SK-N-SH (cell line): ENCODE data around the gene IL27RA.

Experiments used
- FOXJ3 ChIP-seq: sonication (generic); formaldehyde crosslinking; IDR thresholded peaks from 2 replicates; pipeline ENCODE4 v1.5.1; 2020; ENCODE audit warnings: mild to moderate bottlenecking, missing genetic modification reagents
- NRF1 ChIP-seq: IDR thresholded peaks from 2 replicates; pipeline ENCODE4 v1.6.1; 2012; ENCODE audit warnings: low read depth, mild to moderate bottlenecking, low read length
- TCF12 ChIP-seq: IDR thresholded peaks from 2 replicates; pipeline ENCODE4 v1.4.0; 2012
- TF ChIP-seq, protein P1 (sequence below): fragments of 200-600 bp; sonication (generic); IDR thresholded peaks from 2 replicates; pipeline ENCODE4 v1.6.1; 2017; ENCODE audit warnings: antibody characterized with exemption, mild to moderate bottlenecking, moderate library complexity

- no peak for TF ChIP-seq FOXJ3 (CRISPR knock-in tag)
- TF ChIP-seq NRF1: no peak
- no peak for TF ChIP-seq TCF12
- TF ChIP-seq, protein P1, sequence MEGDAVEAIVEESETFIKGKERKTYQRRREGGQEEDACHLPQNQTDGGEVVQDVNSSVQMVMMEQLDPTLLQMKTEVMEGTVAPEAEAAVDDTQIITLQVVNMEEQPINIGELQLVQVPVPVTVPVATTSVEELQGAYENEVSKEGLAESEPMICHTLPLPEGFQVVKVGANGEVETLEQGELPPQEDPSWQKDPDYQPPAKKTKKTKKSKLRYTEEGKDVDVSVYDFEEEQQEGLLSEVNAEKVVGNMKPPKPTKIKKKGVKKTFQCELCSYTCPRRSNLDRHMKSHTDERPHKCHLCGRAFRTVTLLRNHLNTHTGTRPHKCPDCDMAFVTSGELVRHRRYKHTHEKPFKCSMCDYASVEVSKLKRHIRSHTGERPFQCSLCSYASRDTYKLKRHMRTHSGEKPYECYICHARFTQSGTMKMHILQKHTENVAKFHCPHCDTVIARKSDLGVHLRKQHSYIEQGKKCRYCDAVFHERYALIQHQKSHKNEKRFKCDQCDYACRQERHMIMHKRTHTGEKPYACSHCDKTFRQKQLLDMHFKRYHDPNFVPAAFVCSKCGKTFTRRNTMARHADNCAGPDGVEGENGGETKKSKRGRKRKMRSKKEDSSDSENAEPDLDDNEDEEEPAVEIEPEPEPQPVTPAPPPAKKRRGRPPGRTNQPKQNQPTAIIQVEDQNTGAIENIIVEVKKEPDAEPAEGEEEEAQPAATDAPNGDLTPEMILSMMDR: no peak
These were observed 9.1 kb upstream of the IL27RA start for GRCh38 chr19:14022469-14022868.
